Uterus (tissue), 2 donors: ENCODE measurements around the gene NUDT3.

ENCODE experiments used
- CTCF ChIP-seq, 4 experiments: fragments of 200-600 bp in 2 of 4; fragments of 450-650 bp in 2 of 4; sonication (generic) in 2 of 4; IDR thresholded peaks; one replicate each; pipeline ENCODE4 v1.5.1; 2016 to 2019; ENCODE audit warnings: antibody characterized with exemption in 4 of 4, mild to moderate bottlenecking in 2 of 4, moderate library complexity in 1 of 4
- POLR2A ChIP-seq, 2 donors: fragments of 450-650 bp; IDR thresholded peaks; one replicate each; pipeline ENCODE4 v1.6.1; 2016; ENCODE audit warnings: antibody characterized with exemption in 2 of 2, mild to moderate bottlenecking in 1 of 2, moderate library complexity in 1 of 2

DNA sequence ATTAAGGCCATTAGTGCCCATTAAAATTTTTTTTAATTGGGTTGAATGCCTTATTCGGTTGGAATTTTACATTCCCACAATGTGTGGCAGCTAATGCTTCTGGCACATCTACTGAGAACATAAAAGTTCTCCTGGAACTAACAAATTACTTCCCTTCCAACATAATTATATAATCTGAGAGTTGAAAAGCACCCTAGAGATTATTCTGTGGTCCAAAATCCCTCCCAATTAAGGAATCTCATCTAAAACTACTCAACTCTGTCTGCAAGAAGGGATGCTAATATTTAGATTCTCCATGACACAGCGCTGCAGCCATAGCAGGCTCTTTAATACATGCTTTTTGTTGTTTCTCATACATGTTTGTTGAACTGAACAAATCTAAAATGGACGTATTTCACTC lies 4.0 kb downstream of the NUDT3 start:
- TF ChIP-seq CTCF (IDR thresholded peaks at IDR 0.05) (no peak), POLR2A (IDR thresholded peaks at IDR 0.05) (no peak)
